ENCODE measurements around the gene MCCD1.
"Not testable (repeated sequence)": the region's sequence is repeated elsewhere in the genome, so short reads cannot be mapped to it uniquely, and the experiment has no call there.

MCCD1 gene, protein sequence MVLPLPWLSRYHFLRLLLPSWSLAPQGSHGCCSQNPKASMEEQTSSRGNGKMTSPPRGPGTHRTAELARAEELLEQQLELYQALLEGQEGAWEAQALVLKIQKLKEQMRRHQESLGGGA

GRCh38 chr6:31528821-31529328, at the start of gene MCCD1:
TSS of gene MCCD1 (plus strand) at chr6:31528962. CDS start at chr6:31529015, 53 bp downstream.
- FAIRE-seq (no peak), DNase-seq (ENCODE audit: insufficient read length, low spot score) (no peak)
- no peak for TF ChIP-seq CTCF (IDR thresholded peaks at IDR 0.05; ENCODE audit: insufficient read depth, missing control alignments)

GRCh38 chr6:31479151-31479932, 49.4 kb upstream of the MCCD1 start:
- DNase-seq (ENCODE audit: insufficient read length, low spot score) (no peak), FAIRE-seq (no peak)
- no peak for TF ChIP-seq CTCF (IDR thresholded peaks at IDR 0.05; ENCODE audit: insufficient read depth, missing control alignments)

DNA sequence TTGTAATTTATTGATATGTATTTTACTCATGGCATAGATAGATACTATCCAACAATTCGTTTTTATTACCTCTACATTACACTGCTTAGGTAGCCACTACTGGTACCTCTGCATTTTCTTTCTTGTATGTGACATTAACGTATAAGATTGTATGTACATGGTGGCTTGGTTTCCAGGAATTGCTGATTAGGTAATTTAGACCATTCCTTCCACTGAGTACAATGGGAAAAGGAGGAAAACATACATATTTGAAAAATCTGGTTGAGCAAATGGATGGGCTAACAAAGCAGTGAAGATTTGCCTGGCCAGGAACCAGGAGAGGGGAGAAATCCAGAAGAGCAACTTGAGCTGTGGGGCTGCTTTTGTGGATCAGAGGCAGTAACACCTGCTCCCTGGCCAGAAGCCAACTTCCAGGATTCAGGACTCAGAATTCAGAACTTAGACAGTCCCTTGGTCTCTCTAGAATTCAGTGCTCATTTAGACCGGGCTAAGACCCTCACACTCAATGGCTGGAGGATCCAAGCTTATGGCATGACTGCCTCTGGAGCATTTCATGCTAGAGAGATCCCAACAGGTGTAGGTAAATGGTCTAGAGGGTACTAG, 48.7 kb upstream of the MCCD1 start:
- no peak for TF ChIP-seq CTCF (IDR thresholded peaks at IDR 0.05; ENCODE audit: insufficient read depth, missing control alignments)
- DNase-seq (ENCODE audit: insufficient read length, low spot score) (no peak), FAIRE-seq (no peak)

DNA sequence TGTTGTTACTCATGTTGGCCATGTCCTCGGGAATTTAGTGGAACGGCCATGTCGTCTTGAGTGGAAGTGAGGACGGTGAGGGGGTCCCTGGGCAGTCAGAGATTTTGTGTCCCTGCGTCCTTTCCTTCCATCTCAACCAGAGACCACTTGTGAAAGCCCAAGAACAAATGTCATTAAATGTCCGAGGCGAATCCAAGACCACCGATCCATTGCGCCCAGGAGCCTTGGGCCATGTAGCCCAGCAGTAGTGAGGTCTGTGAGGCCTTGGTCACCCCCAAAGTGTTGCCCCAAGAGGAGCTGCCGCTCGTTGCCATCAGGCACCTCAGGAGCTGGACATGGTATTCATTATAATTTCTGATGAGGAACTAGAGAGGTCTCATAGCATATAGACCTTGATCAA, 48.2 kb upstream of the MCCD1 start:
- DNase-seq (ENCODE audit: insufficient read length, low spot score) (no peak), FAIRE-seq (no peak)
- TF ChIP-seq CTCF (IDR thresholded peaks at IDR 0.05; ENCODE audit: insufficient read depth, missing control alignments) = no peak

GRCh38 chr6:31483392-31483791, 45.4 kb upstream of the MCCD1 start:
- FAIRE-seq (no peak), DNase-seq (ENCODE audit: insufficient read length, low spot score) (no peak)
- TF ChIP-seq CTCF (IDR thresholded peaks at IDR 0.05; ENCODE audit: insufficient read depth, missing control alignments) = no peak

DNA sequence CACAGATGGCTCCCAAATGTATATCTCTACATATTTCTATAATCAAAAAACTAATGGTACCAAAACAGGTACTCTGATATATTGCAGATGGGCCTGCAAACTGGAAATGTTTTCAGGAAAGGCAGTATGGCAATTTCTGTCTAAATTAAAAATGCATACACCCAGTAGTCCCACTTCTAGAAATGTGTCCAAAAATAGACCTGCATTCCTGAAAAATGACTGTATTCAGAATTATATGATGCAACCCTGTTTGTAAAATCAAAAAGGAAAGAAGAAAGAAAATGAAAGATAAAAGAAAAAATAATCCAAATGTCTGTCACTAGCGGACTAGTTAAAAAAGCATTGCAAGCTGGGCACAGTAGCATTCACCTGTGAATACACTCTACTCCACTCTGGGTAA, 43.7 kb upstream of the MCCD1 start:
- DNase-seq (ENCODE audit: insufficient read length, low spot score) = no peak
- no peak for FAIRE-seq
- no peak for TF ChIP-seq CTCF (IDR thresholded peaks at IDR 0.05; ENCODE audit: insufficient read depth, missing control alignments)

GRCh38 chr6:31486065-31486837, 42.5 kb upstream of the MCCD1 start:
- DNase-seq (ENCODE audit: insufficient read length, low spot score); FAIRE-seq: not testable (repeated sequence)

DNA sequence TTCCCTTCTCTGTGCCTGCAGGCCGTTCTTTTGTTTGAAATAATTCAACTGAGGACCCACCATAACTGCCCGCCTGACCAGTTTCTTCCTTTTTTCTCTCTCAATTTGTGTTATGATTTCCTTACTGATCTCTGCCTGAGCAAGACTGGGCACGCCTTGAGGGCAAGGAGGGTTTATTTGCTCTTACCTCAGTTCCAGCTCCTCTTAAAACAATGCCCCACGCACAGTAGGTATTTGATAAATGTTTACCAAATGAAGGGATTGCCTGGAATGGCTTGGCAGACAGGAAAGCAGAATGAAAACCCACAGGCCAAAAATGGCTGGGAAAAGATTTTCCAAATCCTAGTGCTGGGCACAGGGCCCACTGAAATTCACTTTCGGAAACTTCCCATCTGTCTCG, 41.1 kb upstream of the MCCD1 start:
- not testable (repeated sequence) for DNase-seq (ENCODE audit: insufficient read length, low spot score); FAIRE-seq

Measured in D721Med (cell line).